Stimulated activated effector memory CD8-positive, alpha-beta T cell treated with anti-CD3 and anti-CD28 coated beads, Interleukin-12 subunit alpha, Interleukin-12 subunit beta, amount 100 ng/mL, for 72 hours (primary cell): ENCODE results near the gene DTX4.

Experiments used
- ATAC-seq: fragments of 150-1000 bp; cut with Tn5 transposase; 2 replicates; pipeline ENCODE4 v1.10.0; 2021
- DNase-seq, 2 donors: peaks; one replicate each; pipeline ENCODE4 v3.0.0; 2021 to 2022; ENCODE audit warnings: low spot score in 2 of 2
- H3K27ac Mint-ChIP-seq: one replicate; pipeline ENCODE4 v1.8.0; 2022; ENCODE audit warnings: mild to moderate bottlenecking, mixed read lengths
- H3K36me3 Mint-ChIP-seq: one replicate; pipeline ENCODE4 v1.8.0; 2022; ENCODE audit warnings: mild to moderate bottlenecking, mixed read lengths
- H3K4me1 Mint-ChIP-seq: one replicate; pipeline ENCODE4 v1.8.0; 2022; ENCODE audit warnings: mixed read lengths
- H3K4me3 Mint-ChIP-seq: one replicate; pipeline ENCODE4 v1.8.0; 2022; ENCODE audit warnings: mild to moderate bottlenecking, mixed read lengths
- H3K9me3 Mint-ChIP-seq: one replicate; pipeline ENCODE4 v1.8.0; 2022; ENCODE audit warnings: mixed read lengths

DTX4 gene

DNA sequence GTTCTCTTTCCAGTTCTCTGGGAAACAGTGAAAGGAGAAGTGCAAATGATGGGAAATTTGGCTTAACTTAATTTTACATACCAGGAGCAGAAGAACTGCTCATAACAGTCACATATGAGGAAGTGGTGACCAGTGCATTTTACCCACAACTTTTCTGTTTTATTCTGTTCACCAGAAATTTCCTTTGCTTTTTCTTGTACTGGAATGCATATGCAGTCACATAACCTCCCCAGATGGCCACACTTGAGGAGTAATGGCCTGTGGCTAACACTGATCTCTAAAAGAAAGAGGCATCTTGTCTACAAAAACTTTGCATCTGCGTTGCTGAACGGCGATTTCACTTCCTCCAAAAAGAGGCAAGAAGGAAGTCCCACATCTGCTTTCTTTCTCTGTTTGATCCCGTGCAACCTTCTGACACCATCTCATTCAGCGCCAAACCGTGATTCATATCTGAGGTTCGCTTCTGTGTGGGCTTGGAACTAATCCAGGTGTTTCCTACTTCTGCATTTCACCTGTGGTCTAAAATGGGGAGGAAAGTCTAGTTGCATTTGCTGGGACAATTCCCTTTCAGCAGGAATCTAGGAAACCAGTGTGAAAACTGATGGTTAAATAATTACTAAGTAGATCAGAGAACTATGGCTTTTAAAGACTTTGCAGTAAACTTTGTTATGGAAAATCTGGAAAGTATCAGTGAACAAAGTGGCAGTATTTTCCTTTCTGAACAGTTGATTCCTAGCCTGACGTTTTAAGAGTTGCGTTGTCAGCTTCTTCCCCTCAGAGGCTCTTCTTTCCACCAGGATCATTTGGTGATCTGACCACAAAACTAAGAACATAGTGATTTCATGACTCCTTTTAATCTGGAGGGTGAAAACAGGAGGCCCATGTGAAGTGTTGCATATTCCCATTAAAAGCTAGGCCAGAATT, 45.0 kb downstream of the DTX4 start:
- H3K36me3 Mint-ChIP-seq = no peaks in the 10 kb centered on the region
- peaks cover 7% of the 10 kb centered on the region for H3K4me1 Mint-ChIP-seq
- DNase-seq (no peak), ATAC-seq (peak; percentile 61)
- H3K27ac Mint-ChIP-seq = no peak overlapping the region
- no peak overlapping the region for H3K4me3 Mint-ChIP-seq
- H3K9me3 Mint-ChIP-seq = no peaks in the 10 kb centered on the region

DNA sequence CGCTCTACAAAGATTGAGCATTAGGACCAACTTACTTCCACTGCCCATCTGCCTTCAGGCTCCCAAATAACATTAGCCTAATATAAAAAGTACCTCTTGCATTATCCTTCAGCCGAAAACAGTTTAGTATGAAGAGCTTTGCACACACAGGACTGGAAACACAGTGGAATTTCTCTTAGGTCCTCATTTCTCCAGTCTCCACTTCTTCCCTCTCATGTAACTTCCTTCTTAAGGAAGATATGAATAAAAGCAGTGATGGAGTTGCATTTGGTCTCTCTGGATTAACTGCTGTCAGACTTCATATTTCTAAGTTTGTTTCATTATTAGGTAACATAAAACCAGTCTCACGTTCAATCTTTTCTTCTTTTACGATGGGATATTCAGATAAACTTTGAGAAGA, 46.4 kb downstream of the DTX4 start:
- no peak for ATAC-seq
- DNase-seq = no peak
- no peak overlapping the region for H3K4me3 Mint-ChIP-seq
- H3K9me3 Mint-ChIP-seq = no peaks in the 10 kb centered on the region
- H3K4me1 Mint-ChIP-seq = peaks cover 7% of the 10 kb centered on the region
- no peaks in the 10 kb centered on the region for H3K36me3 Mint-ChIP-seq
- H3K27ac Mint-ChIP-seq = no peak overlapping the region

DNA sequence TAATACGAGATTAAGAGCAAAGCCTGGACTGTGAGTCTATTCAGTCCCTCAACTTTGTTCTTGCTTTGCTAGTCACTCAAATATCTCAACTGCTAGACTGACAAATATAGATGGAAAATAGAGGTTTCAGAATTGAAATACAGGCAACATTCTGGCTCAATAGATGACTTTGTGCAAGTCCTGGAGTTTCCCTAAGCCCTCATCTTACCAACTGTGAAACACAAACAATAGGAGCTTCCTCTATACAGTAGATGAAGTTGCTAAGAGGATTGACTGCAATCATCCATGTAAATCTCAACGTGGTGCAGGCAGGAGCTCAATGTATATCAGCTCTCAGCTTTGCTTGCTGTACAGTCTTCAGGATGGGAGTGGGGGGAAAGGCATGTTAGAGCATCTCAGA, 47.0 kb downstream of the DTX4 start:
- Mint-ChIP-seq H3K27ac (no peak overlapping the region), H3K9me3 (no peaks in the 10 kb centered on the region), H3K36me3 (no peaks in the 10 kb centered on the region), H3K4me3 (no peak overlapping the region), H3K4me1 (peaks cover 7% of the 10 kb centered on the region)
- no peak for ATAC-seq
- no peak for DNase-seq

DNA sequence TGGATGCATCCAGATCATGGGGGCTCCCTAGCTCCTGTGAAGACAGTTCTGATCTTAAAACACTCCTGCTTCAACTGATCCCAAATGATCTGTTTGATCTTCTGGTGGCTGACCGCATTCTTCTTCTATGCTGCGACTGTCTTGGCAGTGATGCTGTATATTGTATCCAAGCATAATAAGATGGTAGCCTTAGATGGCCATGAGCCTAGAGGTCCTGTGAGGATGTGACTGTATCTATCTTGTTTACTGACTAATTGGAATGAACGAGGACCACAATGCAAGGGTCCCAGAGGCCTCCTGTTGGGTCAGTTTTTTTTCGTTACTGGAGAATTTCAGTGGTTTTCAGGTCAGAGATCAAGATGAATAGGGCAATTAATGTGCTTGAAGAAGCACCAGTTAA, 47.9 kb downstream of the DTX4 start:
- ATAC-seq (no peak), DNase-seq (no peak)
- H3K27ac Mint-ChIP-seq = no peak overlapping the region
- no peak overlapping the region for H3K4me3 Mint-ChIP-seq
- H3K36me3 Mint-ChIP-seq = no peaks in the 10 kb centered on the region
- peaks cover 11% of the 10 kb centered on the region for H3K4me1 Mint-ChIP-seq
- no peaks in the 10 kb centered on the region for H3K9me3 Mint-ChIP-seq

DNA sequence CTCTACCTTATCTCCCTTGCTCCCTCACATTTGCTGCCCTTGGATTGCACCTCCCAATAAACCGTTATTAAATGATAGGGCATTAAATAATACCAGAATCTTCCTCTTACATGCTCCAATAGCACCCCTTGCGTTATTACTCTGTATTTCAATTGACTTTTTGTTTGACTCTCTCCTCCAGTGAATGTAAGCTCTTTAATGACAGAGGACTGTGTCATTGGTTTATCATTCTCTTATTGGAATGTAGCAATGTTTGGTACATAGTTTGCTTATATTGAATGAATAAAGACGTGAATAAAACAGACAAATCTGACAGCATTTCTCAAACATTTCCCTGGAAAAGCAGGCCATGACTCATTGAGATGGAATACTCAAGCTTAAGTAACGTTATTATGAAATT, 49.5 kb downstream of the DTX4 start:
- DNase-seq (no peak), ATAC-seq (no peak)
- Mint-ChIP-seq H3K9me3 (no peaks in the 10 kb centered on the region), H3K27ac (no peak overlapping the region), H3K4me3 (no peak overlapping the region), H3K4me1 (peaks cover 15% of the 10 kb centered on the region), H3K36me3 (no peaks in the 10 kb centered on the region)

DNA sequence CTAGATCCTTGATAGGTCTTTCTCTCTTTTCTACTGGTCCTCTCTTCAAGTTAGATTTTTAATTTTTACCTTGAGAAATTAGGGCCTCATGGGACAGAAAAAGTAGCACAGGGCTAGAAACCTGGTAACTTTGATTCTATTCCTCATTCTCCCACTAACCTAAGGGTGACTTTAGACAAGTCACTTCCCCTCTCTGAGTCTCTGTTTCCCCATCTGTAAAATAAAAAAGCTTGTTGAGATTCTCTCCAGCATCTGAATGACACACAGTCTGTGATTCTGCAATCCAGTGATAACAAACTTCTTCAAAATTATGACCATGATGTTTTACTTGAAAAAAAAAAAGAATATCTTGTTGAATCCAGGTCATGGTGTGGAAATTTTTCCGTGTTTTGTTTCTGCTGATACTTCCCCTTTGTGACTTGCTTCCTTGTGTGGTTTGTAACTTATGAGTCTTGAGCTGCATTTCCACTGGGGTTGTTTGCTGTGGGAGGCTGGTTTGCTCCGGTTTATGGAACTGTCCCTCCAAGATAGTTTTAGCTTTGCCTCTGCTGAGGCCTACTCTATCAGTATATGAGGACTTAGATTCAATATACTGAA, 50.6 kb downstream of the DTX4 start:
- ATAC-seq (no peak), DNase-seq (no peak)
- no peak overlapping the region for H3K4me3 Mint-ChIP-seq
- no peak overlapping the region for H3K27ac Mint-ChIP-seq
- H3K9me3 Mint-ChIP-seq = no peaks in the 10 kb centered on the region
- no peaks in the 10 kb centered on the region for H3K36me3 Mint-ChIP-seq
- H3K4me1 Mint-ChIP-seq = peaks cover 9% of the 10 kb centered on the region

DNA sequence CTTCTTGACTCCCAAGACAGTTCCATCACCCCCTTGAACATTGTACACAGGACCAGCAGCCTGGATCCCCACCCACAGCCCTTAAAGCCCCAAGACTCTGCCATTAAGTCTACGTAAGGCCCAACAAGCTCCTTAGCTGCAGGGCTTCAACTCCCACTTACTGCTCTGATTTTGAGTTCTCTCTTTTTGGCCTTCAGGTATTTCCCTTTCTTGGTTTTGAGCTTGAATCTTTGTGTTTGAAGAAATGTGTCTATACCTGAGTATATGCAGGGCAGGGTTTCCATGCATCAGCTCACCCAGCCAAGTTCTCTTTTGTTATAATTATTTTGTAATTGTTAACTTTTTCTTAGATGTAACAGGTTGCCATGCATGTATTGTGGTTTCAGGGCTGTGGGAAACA, 51.2 kb downstream of the DTX4 start:
- DNase-seq (no peak), ATAC-seq (no peak)
- H3K36me3 Mint-ChIP-seq = no peaks in the 10 kb centered on the region
- H3K4me3 Mint-ChIP-seq = no peak overlapping the region
- H3K9me3 Mint-ChIP-seq = no peaks in the 10 kb centered on the region
- peaks cover 9% of the 10 kb centered on the region for H3K4me1 Mint-ChIP-seq
- no peak overlapping the region for H3K27ac Mint-ChIP-seq

DNA sequence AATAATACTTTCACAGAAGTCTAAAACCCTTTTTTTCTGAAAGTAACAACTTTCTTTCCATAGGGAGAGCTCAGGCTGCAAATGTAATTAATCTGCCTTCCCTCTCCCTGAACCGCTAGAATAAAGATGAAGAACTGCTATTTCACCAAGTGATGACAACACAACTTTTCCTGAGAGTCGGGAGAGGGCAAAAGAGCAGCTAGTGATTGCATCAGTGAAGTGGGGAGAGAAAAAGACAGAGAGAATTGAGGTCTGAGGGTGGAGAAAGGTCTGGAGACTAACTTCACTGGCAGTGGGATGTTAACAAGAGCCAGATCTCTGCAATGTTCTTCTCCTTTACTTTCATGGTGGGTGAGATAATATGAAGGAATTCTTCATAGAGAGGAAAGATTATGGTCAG, 51.7 kb downstream of the DTX4 start:
- H3K36me3 Mint-ChIP-seq = no peaks in the 10 kb centered on the region
- DNase-seq = no peak
- H3K9me3 Mint-ChIP-seq = no peaks in the 10 kb centered on the region
- no peak for ATAC-seq
- no peak overlapping the region for H3K27ac Mint-ChIP-seq
- H3K4me1 Mint-ChIP-seq = peaks cover 9% of the 10 kb centered on the region
- no peak overlapping the region for H3K4me3 Mint-ChIP-seq

DNA sequence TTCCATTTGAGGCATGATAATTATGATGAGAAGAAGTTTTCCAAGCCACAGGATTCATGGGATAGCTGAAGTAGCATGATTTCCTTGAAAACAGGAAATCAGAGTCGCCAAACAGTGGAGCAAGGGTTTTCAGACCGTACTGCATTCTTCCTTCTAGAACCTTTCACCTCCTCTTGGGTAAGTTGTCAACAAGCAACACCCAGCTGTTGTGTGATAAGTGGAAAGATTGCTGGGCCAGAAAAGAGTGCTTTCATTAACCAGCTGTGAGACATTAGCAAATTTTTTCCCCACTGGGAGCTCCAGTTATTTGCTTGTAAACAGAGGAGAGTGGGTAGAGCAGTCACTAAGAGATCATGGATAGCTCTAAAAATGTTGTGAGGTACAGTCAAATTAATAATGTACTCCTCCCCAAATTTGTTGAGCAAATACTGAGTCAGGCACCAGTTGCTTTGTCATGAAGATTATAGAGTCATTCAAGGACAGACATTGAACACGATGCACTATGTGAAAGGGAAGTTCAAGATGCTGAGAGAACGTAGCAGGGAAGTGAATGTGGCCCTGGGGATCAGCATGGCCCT, 52.5 kb downstream of the DTX4 start:
- H3K27ac Mint-ChIP-seq = no peak overlapping the region
- no peaks in the 10 kb centered on the region for H3K9me3 Mint-ChIP-seq
- DNase-seq = no peak

DNA sequence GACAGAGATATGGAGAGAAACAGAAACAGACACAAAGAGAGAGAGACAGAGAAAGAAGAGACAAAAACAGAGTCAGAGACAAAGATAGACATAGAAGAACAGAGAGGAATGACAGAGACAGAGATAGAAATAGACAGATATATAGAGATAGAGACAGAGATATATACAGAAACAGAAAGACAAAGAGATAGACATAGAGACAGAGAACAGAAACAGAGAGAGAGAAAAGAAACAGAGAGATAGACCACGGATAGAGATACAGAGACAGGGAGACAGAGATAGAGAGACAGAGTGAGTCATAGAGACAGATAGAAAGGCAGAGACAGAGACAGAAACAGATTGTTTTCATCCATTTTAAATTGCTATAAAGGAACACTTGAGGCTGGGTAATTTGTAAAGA, 53.1 kb downstream of the DTX4 start:
- DNase-seq (no peak), ATAC-seq (no peak)
- Mint-ChIP-seq H3K9me3 (no peaks in the 10 kb centered on the region), H3K4me1 (peaks cover 9% of the 10 kb centered on the region), H3K27ac (no peak overlapping the region), H3K4me3 (no peak overlapping the region), H3K36me3 (no peaks in the 10 kb centered on the region)

More for the DNA sequence above, 52.5 kb downstream of the DTX4 start:
- peak; percentile 63 for ATAC-seq
- H3K36me3 Mint-ChIP-seq = no peaks in the 10 kb centered on the region
- H3K4me3 Mint-ChIP-seq = no peak overlapping the region
- H3K4me1 Mint-ChIP-seq = peaks cover 9% of the 10 kb centered on the region

DNA sequence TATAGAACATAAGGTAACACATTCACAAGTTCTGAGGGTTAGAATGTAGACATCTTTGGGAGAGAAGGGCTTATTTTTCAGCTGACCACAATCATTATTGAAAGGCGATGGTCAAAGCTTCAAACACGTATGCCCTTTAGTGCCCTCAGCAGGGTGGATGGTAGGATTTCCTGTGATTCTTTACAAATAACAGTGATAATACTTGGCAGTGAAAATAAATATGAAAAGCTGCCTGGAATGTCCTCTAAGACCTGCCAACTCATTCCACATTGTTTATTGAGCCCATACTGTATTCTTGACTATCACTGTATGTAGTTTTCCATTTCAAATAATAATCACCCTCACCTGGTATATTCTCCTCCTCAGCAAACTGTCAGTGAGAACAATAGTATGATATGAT, 54.5 kb downstream of the DTX4 start:
- Mint-ChIP-seq H3K36me3 (no peaks in the 10 kb centered on the region), H3K4me3 (no peak overlapping the region), H3K27ac (no peak overlapping the region), H3K9me3 (no peaks in the 10 kb centered on the region), H3K4me1 (peaks cover 9% of the 10 kb centered on the region)
- DNase-seq (no peak), ATAC-seq (no peak)

DNA sequence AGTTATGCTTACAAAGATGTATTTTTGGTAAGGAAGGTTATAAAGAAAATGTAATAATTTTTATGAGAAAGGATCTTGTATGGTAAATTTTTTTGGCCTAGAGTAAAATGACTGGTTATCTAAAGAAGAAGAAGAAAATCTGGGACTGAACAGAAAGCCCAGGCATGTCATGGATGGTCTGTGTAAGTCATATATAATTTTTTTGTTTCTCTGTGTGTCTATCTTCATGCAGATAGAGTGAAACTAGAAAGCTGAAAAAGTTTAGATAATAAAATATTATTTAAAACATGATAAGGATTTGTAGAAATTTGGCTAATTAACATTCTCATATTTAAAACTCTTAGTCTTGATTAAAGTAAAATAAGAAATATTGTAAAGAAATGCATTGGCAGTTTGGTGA, 68.4 kb downstream of the DTX4 start:
- Mint-ChIP-seq H3K4me3 (no peak overlapping the region), H3K27ac (no peak overlapping the region), H3K36me3 (no peaks in the 10 kb centered on the region), H3K9me3 (peaks cover 5% of the 10 kb centered on the region), H3K4me1 (no peaks in the 10 kb centered on the region)
- no peak for ATAC-seq
- DNase-seq = no peak

DNA sequence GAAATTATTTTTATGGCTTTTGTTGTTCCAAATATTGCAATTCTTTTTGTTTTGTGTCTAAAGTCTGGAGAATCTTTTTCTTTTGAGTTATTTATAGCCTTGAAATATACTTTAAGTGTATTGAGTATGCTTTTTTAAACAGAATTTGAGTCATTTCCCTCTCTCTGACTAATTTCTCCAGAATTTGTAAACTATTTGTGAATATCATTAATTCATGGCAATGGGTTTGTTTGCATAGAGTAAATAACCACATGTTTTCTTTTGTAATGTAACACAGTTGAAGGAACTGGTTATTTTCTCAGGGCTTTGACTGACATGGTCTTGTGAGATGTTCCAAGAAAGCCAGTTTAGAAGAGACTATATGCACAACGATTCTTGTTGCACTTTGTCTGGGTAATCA, 71.7 kb downstream of the DTX4 start:
- DNase-seq (no peak), ATAC-seq (no peak)
- Mint-ChIP-seq H3K27ac (no peak overlapping the region), H3K4me3 (no peak overlapping the region), H3K9me3 (peaks cover under 1% of the 10 kb centered on the region), H3K4me1 (peaks cover 18% of the 10 kb centered on the region), H3K36me3 (no peaks in the 10 kb centered on the region)

DNA sequence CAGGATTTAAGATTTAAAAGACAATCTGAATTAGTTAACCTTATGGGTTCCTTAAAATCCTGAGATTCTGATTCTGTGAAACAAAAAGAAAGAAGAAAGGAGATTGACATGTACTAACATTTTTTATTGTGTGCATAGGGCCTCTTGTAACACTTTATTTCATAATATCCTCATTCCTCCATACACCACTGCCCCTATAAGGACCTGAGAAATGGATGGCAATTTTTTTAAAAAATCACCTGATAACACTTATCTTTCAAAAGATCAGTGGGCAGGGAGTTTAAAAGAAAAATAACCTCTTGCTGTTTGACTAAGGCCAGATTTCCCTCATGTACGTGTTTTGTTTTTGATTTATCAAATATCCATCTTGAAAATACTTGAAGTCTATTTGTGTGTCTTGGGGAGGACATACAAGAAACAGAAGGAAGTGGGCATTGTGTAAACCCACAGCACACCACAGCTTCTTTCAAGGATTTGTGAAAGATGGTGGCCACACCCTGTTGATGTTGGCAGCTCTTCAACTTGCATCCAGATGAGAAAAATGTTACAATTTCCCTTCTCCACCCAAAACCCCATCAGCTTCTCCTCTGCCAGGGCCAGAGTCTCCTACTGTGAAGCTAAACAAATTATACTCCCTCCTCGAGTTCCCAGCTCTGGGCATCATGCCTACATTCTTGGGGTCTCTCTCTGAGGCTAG, 75.7 kb downstream of the DTX4 start:
- Mint-ChIP-seq H3K9me3 (peaks cover 2% of the 10 kb centered on the region), H3K27ac (no peak overlapping the region), H3K4me3 (no peak overlapping the region), H3K4me1 (peaks cover 22% of the 10 kb centered on the region), H3K36me3 (no peaks in the 10 kb centered on the region)
- ATAC-seq (no peak), DNase-seq (no peak)

DNA sequence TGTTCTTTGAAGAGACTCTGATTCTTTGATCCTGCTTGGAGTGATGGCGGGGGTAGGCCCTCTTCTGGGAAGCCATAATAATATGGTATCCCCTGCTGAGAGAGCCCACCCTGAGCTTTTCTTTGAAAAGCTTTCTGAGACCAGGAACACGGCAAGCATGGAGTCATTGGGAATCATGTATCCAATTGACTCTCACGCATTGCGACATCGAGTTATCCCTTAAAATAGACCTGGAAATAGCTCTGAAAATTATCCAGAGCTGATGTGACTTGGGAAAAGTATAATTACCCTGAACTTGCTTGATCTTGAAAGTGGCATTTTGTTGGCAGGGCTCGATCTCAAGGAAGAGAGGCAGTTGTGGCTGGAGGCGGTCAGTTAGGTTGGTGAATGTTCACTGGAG, 77.6 kb downstream of the DTX4 start:
- H3K4me3 Mint-ChIP-seq = no peak overlapping the region

More for the DNA sequence above, 77.6 kb downstream of the DTX4 start:
- no peak overlapping the region for H3K27ac Mint-ChIP-seq
- peaks cover 22% of the 10 kb centered on the region for H3K4me1 Mint-ChIP-seq
- no peak for ATAC-seq
- H3K9me3 Mint-ChIP-seq = peaks cover 2% of the 10 kb centered on the region
- no peaks in the 10 kb centered on the region for H3K36me3 Mint-ChIP-seq
- no peak for DNase-seq
